HG02642 (cell line): ENCODE results near the gene ANKRD44.

ENCODE experiments used
- ATAC-seq: cut with Tn5 transposase; IDR thresholded peaks from one replicate; pipeline ENCODE4 v1.9.1; 2021; ENCODE audit warnings: mild to moderate bottlenecking; ENCODE audit not compliant: unreplicated experiment, poor library complexity

Gene ANKRD44

GRCh38 chr2:197265924-197266323, 44.7 kb downstream of the ANKRD44 start:
- no peak for ATAC-seq

GRCh38 chr2:197265036-197265435, 45.5 kb downstream of the ANKRD44 start:
- ATAC-seq: no peak

- no peak for ATAC-seq
These were observed 46.2 kb downstream of the ANKRD44 start for GRCh38 chr2:197264332-197264731.

GRCh38 chr2:197263077-197263476, 47.5 kb downstream of the ANKRD44 start:
- ATAC-seq: no peak

- peak; percentile 61 for ATAC-seq
These were observed 48.8 kb downstream of the ANKRD44 start for GRCh38 chr2:197261808-197262226.

- ATAC-seq: no peak
These were observed 51.0 kb downstream of the ANKRD44 start for GRCh38 chr2:197259470-197259999.

- no peak for ATAC-seq
These were observed 52.0 kb downstream of the ANKRD44 start for GRCh38 chr2:197258580-197258979.

GRCh38 chr2:197256547-197257170, 53.9 kb downstream of the ANKRD44 start:
- ATAC-seq: no peak

- no peak for ATAC-seq
These were observed 54.6 kb downstream of the ANKRD44 start for GRCh38 chr2:197256021-197256420.

GRCh38 chr2:197255543-197255942, 55.0 kb downstream of the ANKRD44 start:
- peak; percentile 96 for ATAC-seq

GRCh38 chr2:197254776-197255530, 55.6 kb downstream of the ANKRD44 start:
- ATAC-seq: peak; percentile 21

- no peak for ATAC-seq
These were observed 59.0 kb downstream of the ANKRD44 start for GRCh38 chr2:197251576-197251975.

GRCh38 chr2:197251163-197251562, 59.4 kb downstream of the ANKRD44 start:
- no peak for ATAC-seq

GRCh38 chr2:197250084-197250397, 60.5 kb downstream of the ANKRD44 start:
- ATAC-seq: no peak

- no peak for ATAC-seq
These were observed 61.0 kb downstream of the ANKRD44 start for GRCh38 chr2:197249381-197250083.

- peak; percentile 53 for ATAC-seq
These were observed 62.0 kb downstream of the ANKRD44 start for GRCh38 chr2:197248623-197249022.

GRCh38 chr2:197248001-197248401, 62.6 kb downstream of the ANKRD44 start:
- no peak for ATAC-seq

GRCh38 chr2:197247083-197247482, 63.5 kb downstream of the ANKRD44 start:
- peak; percentile 33 for ATAC-seq

- no peak for ATAC-seq
These were observed 64.5 kb downstream of the ANKRD44 start for GRCh38 chr2:197245829-197246804.

- ATAC-seq: no peak
These were observed 66.2 kb downstream of the ANKRD44 start for GRCh38 chr2:197244349-197244748.
